GM20000 (cell line): Measurements from ENCODE around the gene KIF26B.
"Not testable (repeated sequence)": the region's sequence is repeated elsewhere in the genome, so short reads cannot be mapped to it uniquely, and the experiment has no call there.

Experiments
- DNase-seq: peaks from one replicate; pipeline ENCODE4 v3.0.0; 2012; ENCODE audit warnings: low spot score
- CTCF ChIP-seq: IDR thresholded peaks from 2 replicates; pipeline ENCODE4 v1.5.1; 2012; ENCODE audit warnings: mild to moderate bottlenecking, control low read depth; ENCODE audit errors: extremely low read depth, missing control alignments

The KIF26B gene

GRCh38 chr1:245334235-245334634 is 179.4 kb downstream of the KIF26B start:
- DNase-seq, result no peak
- TF ChIP-seq CTCF, result no peak

- no peak for DNase-seq
- no peak for TF ChIP-seq CTCF
Measured at GRCh38 chr1:245334827-245335490, 180.2 kb downstream of the KIF26B start.

GRCh38 chr1:245335684-245336083 is 180.9 kb downstream of the KIF26B start:
- not testable (repeated sequence) for DNase-seq

- DNase-seq, result no peak
- no peak for TF ChIP-seq CTCF
Measured at GRCh38 chr1:245336149-245336983, 181.6 kb downstream of the KIF26B start.

GRCh38 chr1:245336984-245337355 is 182.2 kb downstream of the KIF26B start:
- not testable (repeated sequence) for DNase-seq

GRCh38 chr1:245337829-245338484 is 183.2 kb downstream of the KIF26B start:
- no peak for DNase-seq
- no peak for TF ChIP-seq CTCF

GRCh38 chr1:245338485-245338877 is 183.7 kb downstream of the KIF26B start:
- no peak for TF ChIP-seq CTCF
- no peak for DNase-seq

GRCh38 chr1:245341743-245342142 is 187.0 kb downstream of the KIF26B start:
- TF ChIP-seq CTCF, result no peak
- DNase-seq, result no peak
